Measurements from ENCODE around the gene OTX1.
A peak's percentile ranks its signal among the peaks of the same experiment; 100 is the strongest.
"Not testable (repeated sequence)": the region's sequence is repeated elsewhere in the genome, so short reads cannot be mapped to it uniquely, and the experiment has no call there.

OTX1 gene

GRCh38 chr2:63050334-63051041 lies at the start of gene OTX1:
OTX1 (plus strand) TSS chr2:63050830; CDS start chr2:63052991, 2,161 bp downstream.
- DNase-seq (ENCODE audit: low spot score) = peak; percentile 77

- DNase-seq (ENCODE audit: low spot score) = no peak
Measured at GRCh38 chr2:63001576-63001975, 49.1 kb upstream of the OTX1 start.

GRCh38 chr2:63003351-63003750 lies 47.3 kb upstream of the OTX1 start:
- no peak for DNase-seq (ENCODE audit: low spot score)

- DNase-seq (ENCODE audit: low spot score) = no peak
Measured at GRCh38 chr2:63007813-63008458, 42.7 kb upstream of the OTX1 start.

- no peak for DNase-seq (ENCODE audit: low spot score)
Measured at GRCh38 chr2:63008838-63009237, 41.8 kb upstream of the OTX1 start.

- no peak for DNase-seq (ENCODE audit: low spot score)
Measured at GRCh38 chr2:63009490-63009889, 41.1 kb upstream of the OTX1 start.

GRCh38 chr2:63012541-63012940 lies 38.1 kb upstream of the OTX1 start:
- peak; percentile 40 for DNase-seq (ENCODE audit: low spot score)

- no peak for DNase-seq (ENCODE audit: low spot score)
Measured at GRCh38 chr2:63013438-63013837, 37.2 kb upstream of the OTX1 start.

- DNase-seq (ENCODE audit: low spot score) = no peak
Measured at GRCh38 chr2:63015389-63015788, 35.2 kb upstream of the OTX1 start.

GRCh38 chr2:63018439-63018838 lies 32.2 kb upstream of the OTX1 start:
- DNase-seq (ENCODE audit: low spot score) = no peak

- DNase-seq (ENCODE audit: low spot score) = not testable (repeated sequence)
Measured at GRCh38 chr2:63019686-63020085, 30.9 kb upstream of the OTX1 start.

- DNase-seq (ENCODE audit: low spot score) = peak; percentile 15
Measured at GRCh38 chr2:63023444-63023843, 27.2 kb upstream of the OTX1 start.

- DNase-seq (ENCODE audit: low spot score) = no peak
Measured at GRCh38 chr2:63027220-63027619, 23.4 kb upstream of the OTX1 start.

- peak; percentile 25 for DNase-seq (ENCODE audit: low spot score)
Measured at GRCh38 chr2:63029058-63029457, 21.6 kb upstream of the OTX1 start.

GRCh38 chr2:63034526-63034925 lies 16.1 kb upstream of the OTX1 start:
- no peak for DNase-seq (ENCODE audit: low spot score)

- DNase-seq (ENCODE audit: low spot score) = no peak
Measured at GRCh38 chr2:63035169-63035568, 15.5 kb upstream of the OTX1 start.

- DNase-seq (ENCODE audit: low spot score) = no peak
Measured at GRCh38 chr2:63035660-63036059, 15.0 kb upstream of the OTX1 start.

- no peak for DNase-seq (ENCODE audit: low spot score)
Measured at GRCh38 chr2:63038034-63038433, 12.6 kb upstream of the OTX1 start.

GRCh38 chr2:63040586-63040985 lies 10.0 kb upstream of the OTX1 start:
- no peak for DNase-seq (ENCODE audit: low spot score)

GRCh38 chr2:63041592-63041991 lies 9.0 kb upstream of the OTX1 start:
- DNase-seq (ENCODE audit: low spot score) = no peak

- DNase-seq (ENCODE audit: low spot score) = no peak
Measured at GRCh38 chr2:63044362-63045327, 6.0 kb upstream of the OTX1 start.

GRCh38 chr2:63046552-63046951 lies 4.1 kb upstream of the OTX1 start:
- no peak for DNase-seq (ENCODE audit: low spot score)

GRCh38 chr2:63046961-63047320 lies 3.7 kb upstream of the OTX1 start:
- DNase-seq (ENCODE audit: low spot score) = no peak

All from AG08395 (cell line).